AG04450 (cell line): ENCODE results near the gene LRRFIP2. TPM values are rescaled to one million over a fixed set of nuclear protein-coding genes. Genes with fewer than 3 reads are reported as not detected.

Experiments used
- CTCF ChIA-PET: fragments of 300-600, 350-600 bp; formaldehyde crosslinking; extraction: SDS; loops from one replicate; lab custom pipeline; 2022; ENCODE audit warnings: antibody characterized with exemption, inconsistent platforms; lab: Charles Lee
- POLR2A ChIA-PET: fragments of 350-600 bp; formaldehyde crosslinking; extraction: SDS; loops from one replicate; lab custom pipeline; 2021; ENCODE audit warnings: antibody characterized with exemption, inconsistent platforms; lab: Yijun Ruan, JAX
- DNase-seq: peaks from one replicate; pipeline ENCODE4 v3.0.0-alpha.2; 2011; ENCODE audit warnings: low read depth, low spot score
- H3K27ac ChIP-seq: one replicate; pipeline ENCODE4 v1.5.1; 2012; ENCODE audit warnings: low read depth, low read length, control low read depth
- H3K27me3 ChIP-seq: one replicate; pipeline ENCODE4 v1.6.0; 2012; ENCODE audit warnings: low read length; ENCODE audit not compliant: control insufficient read depth, insufficient read depth
- H3K4me3 ChIP-seq: 2 replicates; pipeline ENCODE4 v1.5.1; 2011; ENCODE audit warnings: mild to moderate bottlenecking, low read depth, low read length, control low read depth
- H3K9me3 ChIP-seq: 2 replicates; pipeline ENCODE4 v1.5.1; 2012; ENCODE audit warnings: low read length; ENCODE audit not compliant: control insufficient read depth, insufficient read depth
- polyA plus RNA-seq: library from polyadenylated mRNA; depleted of rRNA; stranded (reverse); fragments of >200 nt; gene quantifications from 2 replicates; pipeline ENCODE4 v1.2.3, GENCODE V29; 2011
- TF ChIP-seq, protein P1 (sequence below): IDR thresholded peaks from 2 replicates; pipeline ENCODE4 v1.5.1; 2011; ENCODE audit warnings: low read depth, low read length, control low read depth, inconsistent platforms

Gene LRRFIP2
- polyA plus RNA-seq, 1 experiment, result 52.7 TPM

DNA sequence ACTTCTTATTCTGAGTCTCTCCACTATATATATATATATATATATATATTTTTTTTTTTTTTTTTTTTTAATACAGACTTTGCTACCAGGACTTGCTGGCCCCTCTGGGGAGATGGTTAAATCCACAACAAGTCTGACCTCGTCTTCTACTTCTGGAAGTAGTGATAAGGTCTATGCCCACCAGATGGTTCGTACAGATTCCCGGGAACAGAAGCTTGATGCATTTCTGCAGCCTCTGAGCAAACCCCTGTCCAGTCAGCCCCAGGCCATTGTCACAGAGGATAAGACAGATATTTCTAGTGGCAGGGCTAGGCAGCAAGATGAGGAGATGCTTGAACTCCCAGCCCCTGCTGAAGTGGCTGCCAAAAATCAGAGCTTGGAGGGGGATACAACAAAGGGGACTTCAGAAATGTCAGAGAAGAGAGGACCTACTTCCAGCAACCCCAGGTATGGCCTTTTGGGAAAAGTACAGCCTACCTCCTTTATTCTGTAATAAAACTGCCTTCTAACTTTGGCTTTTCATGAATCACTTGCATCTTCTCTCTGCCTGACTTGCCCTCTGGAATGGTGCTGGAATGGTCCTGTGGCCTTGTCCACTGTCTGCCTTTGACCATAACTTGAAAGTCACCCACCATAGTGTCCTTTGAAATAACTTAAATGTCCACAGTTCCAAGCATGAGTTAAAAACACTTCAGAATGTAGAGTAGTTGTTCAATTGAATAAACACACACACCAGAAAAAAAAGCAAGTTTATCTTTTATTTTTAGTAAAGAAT is 148.6 kb downstream of the LRRFIP2 start:
- DNase-seq, result no peak
- POLR2A ChIA-PET, result no interaction called here

DNA sequence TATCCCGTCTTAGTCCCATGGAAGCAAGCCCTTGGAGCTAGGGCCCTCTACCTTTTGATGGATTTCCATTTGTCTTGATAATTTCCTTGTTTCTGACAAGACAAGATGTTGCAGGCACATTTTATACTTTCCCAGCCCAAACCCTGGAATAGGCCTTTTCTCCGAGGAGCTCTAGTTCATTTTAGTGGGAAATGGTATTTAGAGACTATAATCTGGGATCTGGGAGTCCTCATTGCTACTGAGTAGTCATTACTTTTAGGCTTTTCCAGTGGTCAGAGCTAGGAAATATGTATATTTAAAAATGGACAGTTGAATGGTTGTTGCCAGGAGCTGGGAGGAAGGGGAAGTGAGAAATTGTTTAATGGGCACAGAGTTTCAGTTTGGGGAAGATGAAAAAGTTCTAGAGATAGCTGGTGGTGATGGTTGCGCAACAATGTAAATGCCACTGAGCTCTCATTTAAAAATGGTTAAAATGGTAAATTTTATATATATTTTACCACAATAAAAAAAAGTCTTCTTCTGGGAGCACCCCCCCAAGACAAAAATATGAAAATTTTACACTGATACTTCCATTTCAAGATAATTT is 149.5 kb downstream of the LRRFIP2 start:
- H3K27me3 ChIP-seq, result no peaks in the 10 kb centered on the region
- DNase-seq, result no peak
- H3K4me3 ChIP-seq, result no peak overlapping the region
- H3K9me3 ChIP-seq, result no peaks in the 10 kb centered on the region; the same call in 1 of the 2 replicates
- POLR2A ChIA-PET, result no interaction called here
- CTCF ChIA-PET, result interaction anchor here (0.6 to 2.6 kb wide), 12 partner anchors 9 to 221 kb away, joined by 3 to 29 read pairs (median 3); no protein-coding TSS in a partner anchor
- no peak overlapping the region for H3K27ac ChIP-seq
- TF ChIP-seq, protein P1, sequence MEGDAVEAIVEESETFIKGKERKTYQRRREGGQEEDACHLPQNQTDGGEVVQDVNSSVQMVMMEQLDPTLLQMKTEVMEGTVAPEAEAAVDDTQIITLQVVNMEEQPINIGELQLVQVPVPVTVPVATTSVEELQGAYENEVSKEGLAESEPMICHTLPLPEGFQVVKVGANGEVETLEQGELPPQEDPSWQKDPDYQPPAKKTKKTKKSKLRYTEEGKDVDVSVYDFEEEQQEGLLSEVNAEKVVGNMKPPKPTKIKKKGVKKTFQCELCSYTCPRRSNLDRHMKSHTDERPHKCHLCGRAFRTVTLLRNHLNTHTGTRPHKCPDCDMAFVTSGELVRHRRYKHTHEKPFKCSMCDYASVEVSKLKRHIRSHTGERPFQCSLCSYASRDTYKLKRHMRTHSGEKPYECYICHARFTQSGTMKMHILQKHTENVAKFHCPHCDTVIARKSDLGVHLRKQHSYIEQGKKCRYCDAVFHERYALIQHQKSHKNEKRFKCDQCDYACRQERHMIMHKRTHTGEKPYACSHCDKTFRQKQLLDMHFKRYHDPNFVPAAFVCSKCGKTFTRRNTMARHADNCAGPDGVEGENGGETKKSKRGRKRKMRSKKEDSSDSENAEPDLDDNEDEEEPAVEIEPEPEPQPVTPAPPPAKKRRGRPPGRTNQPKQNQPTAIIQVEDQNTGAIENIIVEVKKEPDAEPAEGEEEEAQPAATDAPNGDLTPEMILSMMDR, result no peak

More for the DNA sequence above, 148.6 kb downstream of the LRRFIP2 start:
- TF ChIP-seq, protein P1, result no peak
- Histone ChIP-seq H3K9me3 (no peaks in the 10 kb centered on the region; the same call in 1 of the 2 replicates), H3K27ac (no peak overlapping the region), H3K27me3 (no peaks in the 10 kb centered on the region), H3K4me3 (no peak overlapping the region)
- CTCF ChIA-PET, result interaction anchor here (0.7 to 2.6 kb wide), 5 partner anchors 10 to 195 kb away, joined by 3 to 29 read pairs (median 3); no protein-coding TSS in a partner anchor

DNA sequence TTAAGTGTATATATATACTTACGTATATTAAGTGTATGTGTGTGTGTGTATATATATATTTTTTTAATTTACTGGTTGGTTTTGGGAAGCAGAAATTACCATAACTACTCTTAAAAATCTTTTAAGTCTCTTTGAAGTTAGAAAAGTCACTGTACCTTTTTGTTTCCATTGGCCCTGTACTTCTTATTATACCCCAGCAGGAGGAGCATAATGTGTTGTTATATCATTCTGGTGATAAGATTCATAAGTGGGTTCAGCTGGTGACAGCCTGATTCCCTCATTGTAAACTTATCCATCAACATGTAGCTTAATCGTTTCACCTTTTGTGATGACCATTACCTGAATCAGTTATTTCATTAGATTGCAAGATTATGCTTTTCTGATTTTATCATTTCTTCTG is 150.3 kb downstream of the LRRFIP2 start:
- Histone ChIP-seq H3K9me3 (no peaks in the 10 kb centered on the region; the same call in 1 of the 2 replicates), H3K4me3 (no peak overlapping the region), H3K27me3 (no peaks in the 10 kb centered on the region), H3K27ac (no peak overlapping the region)
- POLR2A ChIA-PET, result no interaction called here
- TF ChIP-seq, protein P1, result peak; percentile 51
- CTCF ChIA-PET, result interaction anchor here (0.6 to 2.6 kb wide), 14 partner anchors 8 to 222 kb away, joined by 3 to 29 read pairs (median 3); partner anchors contain the start of gene LRRFIP2
- DNase-seq, result no peak

DNA sequence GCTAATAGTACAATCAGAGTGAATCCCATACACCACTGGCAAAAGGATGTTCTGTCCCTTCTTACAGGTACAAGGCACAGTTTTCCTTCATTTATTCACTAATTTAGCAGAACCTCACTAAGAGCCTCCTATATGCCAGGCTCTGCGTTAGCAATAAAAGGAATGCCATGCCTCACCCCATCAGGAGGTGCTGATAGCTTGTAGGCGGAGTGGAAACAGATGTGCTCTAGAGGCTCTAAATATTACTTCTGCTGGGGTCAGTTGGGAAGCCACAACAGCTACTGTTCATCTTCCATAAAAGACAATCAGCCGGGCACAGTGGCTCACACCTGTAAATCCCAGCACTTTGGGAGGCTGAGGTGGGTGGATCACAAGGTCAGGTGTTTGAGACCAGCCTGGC is 156.7 kb downstream of the LRRFIP2 start:
- Histone ChIP-seq H3K4me3 (no peak overlapping the region), H3K27me3 (no peaks in the 10 kb centered on the region), H3K27ac (no peak overlapping the region), H3K9me3 (no peaks in the 10 kb centered on the region)
- POLR2A ChIA-PET, result no interaction called here
- TF ChIP-seq, protein P1, result no peak
- CTCF ChIA-PET, result interaction anchor here (0.5 kb wide), 1 partner anchor 177 kb away, joined by 3 read pairs; no protein-coding TSS in a partner anchor
- no peak for DNase-seq
